NCI-H446 (cell line): ENCODE measurements around the gene BTBD8.

ENCODE experiments used
- DNase-seq, 2 experiments: peaks; one replicate each; lab custom pipeline; 2025; lab: John Stamatoyannopoulos, UW

Gene BTBD8

DNA sequence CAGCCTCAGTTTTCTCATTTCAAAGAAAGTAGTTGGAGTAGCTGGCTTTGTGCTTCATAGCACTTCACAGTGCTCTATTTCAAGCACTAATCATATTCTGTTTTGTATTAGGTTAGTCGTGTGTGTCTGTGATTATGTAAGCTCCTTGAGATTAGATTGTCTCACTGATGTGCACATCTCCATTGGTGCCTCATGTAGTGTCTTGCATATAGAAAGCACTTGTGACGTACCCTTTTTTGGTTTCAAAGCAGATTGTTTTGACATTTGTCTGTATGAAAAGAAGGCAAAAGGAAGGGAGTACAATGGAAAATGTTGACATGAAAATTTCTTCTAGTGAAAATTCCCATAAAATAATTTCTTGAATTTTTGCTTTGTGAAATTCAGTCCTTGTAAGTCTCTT, 13.9 kb downstream of the BTBD8 start:
- DNase-seq: no peak

DNA sequence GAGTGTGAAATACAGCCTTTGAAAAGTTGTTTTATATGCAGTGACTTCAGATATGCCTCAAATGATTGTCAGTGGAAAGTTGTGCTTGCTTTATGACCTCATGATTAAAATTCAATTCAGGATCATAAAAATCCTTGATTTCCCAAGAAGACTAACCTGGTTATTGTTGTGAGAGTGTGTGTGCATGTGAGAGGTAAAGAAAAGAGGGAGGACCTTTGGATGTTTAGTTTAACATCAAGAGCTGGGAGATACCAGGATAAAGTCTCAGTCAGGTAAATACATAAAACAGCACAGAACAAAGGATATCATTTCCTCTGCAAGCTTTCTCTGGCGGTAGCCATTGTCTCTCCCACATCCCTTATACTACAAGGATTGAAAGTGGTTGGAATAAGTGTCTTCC, 14.4 kb downstream of the BTBD8 start:
- DNase-seq: no peak

DNA sequence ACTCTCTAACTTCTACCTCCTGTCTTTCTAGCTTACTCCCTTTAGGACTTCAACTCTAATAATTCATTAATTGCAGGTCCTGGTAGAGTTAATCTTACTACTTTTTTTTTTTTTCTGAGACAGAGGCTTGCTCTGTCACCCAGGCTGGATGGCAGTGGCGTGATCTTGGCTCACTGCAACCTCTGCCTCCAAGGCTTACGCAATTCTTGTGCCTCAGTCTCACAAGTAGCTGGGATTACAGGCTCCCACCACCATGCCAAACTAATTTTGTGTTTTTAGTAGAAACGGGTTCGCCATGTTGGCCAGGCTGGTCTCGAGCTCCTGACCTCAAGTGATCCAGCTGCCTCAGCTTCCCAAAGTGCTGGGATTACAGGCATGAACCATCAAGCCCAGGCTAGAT, 15.7 kb downstream of the BTBD8 start:
- no peak for DNase-seq

DNA sequence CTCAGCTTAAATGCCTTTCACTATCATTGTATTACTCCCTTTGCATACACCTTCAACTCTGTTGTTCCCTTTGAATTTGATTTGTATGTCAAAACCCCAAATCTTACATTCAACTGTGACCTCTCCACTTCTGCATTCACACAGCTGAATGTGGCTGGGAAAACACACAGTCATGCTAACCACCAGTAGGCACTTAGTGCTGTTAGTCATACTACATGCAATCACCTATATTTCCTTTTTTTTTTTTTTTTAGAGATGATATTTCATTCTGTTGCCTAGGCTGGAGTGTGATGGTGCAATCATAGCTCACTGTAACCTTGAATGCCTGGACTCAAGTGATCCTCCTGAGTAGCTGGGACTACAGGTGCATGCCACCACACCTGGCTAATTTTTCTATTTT, 16.2 kb downstream of the BTBD8 start:
- no peak for DNase-seq

DNA sequence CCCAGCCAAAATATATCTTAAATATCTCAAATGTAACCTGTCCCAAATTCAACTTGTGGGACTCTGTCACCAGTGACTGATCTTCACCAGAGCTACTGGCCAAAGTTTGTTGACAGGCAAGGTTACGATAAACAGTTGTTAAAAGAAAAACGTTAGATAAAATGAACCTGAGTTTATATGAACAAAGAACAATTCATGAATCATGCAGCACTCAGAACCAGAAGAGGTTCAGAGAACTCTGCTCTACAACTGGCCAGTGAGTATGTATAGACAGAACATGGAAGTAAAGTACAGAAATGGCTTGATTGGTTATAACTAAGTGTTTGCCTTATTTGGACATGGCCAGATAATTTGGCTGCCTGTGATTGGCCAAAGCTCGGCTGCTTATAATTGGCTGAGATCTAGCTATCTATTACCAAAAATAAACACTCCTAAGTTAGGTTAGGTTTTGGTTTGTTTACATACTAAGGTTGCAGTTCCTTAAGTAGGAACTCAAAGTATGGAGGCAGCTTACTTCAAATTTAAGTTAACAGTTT, 25.5 kb downstream of the BTBD8 start:
- DNase-seq: no peak

DNA sequence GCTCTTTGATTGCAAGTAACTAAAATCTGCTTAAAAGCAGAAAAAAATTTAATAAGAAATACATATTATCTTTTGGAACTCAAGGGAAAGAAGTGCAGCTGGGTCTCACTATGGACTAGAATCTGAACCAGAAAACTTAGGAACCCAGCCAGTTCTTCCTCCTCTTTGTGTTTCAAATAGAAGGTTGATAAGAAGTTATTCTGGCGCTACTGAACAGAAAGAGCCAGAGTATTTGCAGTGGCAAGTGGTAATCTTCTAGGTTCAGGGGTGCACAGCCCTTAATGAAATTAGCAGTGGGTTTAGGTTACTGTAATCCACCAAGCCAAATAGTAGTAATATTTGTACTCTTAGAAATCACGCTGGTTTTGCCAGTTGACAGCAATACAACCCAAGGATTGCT, 28.5 kb downstream of the BTBD8 start:
- DNase-seq: no peak

DNA sequence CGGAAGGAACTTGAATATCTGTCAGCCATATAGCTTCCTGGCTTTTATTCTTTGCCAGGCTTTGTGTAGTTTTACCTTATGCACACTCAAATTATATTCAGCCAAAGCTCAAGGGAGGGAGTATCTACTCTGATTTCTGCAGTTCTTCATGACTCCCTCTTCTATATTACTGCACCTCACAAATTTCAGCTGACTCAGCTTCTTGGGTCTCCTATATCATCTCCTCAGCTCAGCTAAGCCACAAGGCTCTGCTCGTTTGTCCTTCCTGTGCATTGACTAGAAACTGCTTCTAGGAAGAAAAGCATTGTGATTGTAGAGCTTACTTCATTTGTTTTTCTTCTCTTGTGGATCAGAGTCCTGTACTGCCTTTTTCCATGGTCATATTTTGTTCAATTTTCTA, 37.4 kb downstream of the BTBD8 start:
- DNase-seq: no peak

DNA sequence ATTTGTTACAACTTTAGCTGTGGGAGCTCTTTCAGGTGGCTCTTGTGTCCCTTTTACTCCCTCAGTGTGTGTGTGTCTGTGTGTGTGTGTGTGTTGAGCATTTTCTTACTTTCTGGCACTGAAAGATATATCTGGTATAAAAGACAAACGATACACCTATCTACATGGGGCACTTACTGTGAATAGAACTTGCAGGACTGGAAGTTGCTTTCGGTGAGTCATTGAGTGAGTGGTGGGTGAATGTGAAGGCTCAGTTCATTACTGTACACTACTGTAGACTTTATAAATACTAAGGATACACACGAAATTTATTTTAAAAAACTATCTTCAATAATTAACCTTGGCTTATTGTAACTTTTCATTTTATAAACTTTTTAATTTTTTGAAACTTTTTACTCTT, 38.7 kb downstream of the BTBD8 start:
- DNase-seq: no peak

DNA sequence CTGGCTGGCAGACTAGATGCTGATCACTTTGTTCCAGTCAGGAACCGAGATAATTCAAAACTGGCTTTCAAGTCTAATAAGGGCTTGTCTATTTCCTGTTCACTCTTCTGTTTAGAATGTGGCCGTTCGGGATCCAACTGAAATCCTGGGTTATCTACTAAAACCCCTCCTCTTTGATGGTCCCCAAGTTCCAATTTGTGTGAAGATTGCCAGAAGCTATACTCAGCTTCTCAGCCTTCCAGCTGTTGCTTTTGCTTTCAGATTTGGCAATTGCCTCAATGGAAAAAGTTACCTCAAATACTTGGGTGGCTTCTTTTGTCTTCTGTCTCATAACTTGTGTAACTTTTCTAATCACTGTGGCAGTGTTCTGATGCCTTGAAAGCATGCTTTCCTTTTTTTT, 43.7 kb downstream of the BTBD8 start:
- no peak for DNase-seq

DNA sequence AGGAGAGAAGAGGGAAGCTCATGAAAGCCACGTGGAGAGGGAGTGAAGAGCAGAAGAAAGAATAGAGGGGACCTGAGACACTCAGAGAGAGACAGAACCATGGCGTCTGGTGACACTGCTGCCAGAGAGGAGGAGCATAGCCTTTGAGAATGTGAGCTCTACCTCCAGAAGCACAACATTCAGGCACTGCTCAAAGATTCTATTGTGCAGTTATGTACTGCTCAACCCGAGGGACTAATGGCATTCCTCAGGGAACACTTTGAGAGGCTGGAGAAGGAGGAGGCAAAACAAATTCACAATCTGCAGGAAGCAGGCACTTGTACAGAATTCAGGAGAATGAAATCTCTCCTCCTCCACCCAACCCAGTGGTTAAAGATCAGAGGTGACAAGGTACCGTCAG, 45.1 kb downstream of the BTBD8 start:
- DNase-seq: no peak

DNA sequence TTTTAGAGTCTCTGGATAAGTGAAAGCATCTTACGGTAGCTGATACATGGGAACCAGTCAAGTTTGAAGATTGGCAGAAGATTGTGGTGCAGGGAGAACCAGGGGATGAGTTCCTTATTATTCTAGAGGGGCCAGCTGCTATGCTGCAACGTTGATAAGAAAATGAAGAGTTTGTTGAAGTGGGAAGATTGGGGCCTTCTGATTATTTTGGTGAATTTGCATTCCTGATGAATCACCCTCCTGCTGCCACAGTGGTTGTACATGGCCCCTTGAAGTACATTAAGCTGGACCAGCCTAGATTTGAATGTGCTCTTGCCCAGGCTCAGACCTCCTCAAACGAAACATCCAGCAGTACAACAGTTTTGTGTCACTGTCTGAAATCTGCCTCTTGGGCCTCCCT, 45.9 kb downstream of the BTBD8 start:
- DNase-seq: no peak

DNA sequence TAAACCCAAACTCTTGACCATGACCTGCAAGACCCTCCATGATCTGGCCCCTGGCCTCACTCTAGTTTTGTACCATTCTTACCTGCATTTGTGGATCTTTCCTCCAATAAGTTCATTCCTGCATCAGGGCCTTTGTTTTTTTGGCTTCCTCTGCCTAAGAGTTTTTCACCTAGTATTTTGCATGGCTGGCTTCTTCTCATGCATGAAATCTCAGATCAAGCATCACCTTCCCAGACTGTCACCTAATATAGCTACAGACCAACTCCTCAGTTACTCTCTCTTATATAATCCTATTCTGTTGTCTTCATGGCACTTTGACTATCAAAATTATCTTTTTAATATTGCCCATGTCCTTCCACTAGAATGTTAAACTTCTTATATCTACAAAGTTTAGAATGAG, 54.2 kb downstream of the BTBD8 start:
- DNase-seq: no peak

DNA sequence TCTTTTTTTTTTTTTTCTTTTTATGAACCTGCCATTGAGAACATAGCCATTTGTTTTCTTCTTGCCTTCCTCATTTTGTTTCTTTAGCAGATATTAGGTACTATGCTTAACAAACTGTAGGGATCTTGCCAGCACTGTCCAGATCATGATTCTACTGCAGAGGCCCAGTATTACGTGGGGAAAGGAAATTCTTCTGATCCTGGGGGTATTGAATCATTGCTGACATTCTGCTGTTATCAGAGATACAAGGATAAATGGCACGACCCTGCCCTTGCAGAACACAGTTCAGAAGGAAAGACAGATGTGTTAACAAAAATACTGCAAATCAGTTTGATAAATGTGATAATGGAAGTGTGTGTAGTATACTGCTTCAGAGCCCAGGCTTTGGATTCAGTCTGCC, 56.2 kb downstream of the BTBD8 start:
- no peak for DNase-seq

DNA sequence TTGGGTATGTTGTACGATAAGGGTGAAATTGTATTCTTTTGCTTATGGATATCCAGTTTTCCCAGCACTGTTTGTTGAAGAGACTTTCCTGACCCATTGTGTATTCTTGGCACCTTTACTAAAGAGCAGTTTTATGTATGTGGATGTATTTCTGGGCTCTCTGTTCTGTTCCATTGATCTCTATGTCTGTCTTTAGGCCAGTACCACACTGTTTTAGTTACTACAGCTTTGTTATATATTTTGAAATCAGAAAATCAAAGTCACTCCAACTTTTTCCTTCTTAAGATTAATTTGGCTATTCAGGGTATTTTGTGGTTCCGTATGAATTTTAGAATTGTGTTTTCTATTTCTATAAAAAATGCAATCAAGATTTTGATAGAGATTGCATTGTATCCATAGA, 74.8 kb downstream of the BTBD8 start:
- no peak for DNase-seq

DNA sequence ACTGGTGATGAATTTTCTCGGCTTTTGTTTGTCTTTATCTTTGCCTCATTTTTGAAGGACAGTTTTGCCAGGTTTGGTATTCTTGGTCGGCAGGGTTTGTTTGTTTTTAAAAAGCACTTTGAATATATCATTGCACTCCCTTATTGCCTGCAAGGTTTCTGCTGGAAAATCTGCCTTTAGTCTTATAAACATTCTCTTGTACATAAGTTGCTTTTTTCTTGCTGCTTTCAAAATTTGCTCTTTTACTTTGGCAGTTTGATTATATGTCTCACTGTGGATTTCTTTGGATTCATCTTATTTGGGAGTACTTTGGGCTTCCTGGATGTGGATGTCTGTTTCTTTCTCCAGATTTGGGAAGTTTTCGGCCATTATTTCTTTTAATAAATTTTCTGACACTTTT, 79.4 kb downstream of the BTBD8 start:
- DNase-seq: no peak

DNA sequence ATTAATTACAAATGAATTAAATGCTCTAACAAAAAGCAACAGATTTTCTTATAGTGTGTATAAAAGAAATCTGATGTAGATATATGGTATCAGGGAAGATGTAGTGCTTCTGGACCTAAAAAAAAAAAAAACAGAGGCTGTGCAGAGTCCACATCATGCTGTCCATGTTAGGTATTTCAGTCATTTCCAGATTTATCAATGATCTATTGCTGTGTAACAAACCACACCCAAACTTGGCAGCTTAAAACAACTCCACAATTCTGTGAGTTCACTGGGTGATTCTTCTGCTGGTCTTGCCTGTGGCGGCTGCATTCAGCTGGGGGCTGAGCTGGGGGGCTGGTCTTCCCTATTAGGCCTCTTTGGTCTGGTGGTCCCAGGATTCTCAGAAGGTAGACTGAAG, 85.2 kb downstream of the BTBD8 start:
- DNase-seq: no peak

DNA sequence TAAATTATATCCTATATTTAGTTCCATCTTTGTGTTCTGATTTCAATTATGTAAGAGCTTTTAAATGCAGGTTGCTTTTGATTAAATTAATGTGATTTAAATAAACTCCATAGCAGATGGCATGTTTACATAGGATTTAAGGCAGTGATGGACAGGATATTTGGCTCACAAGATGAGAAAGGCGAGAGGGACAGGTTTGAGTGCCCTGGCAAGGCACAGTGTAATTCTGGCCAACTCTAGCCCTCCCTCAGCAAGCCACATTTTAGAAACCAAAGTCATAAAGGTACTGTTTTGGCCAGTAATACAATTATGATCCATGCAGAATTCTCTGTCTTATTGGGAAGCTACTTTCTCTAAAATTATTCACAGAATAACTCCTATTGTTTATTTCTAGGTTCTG, 87.0 kb downstream of the BTBD8 start:
- DNase-seq: peak; percentile 13 to 18

DNA sequence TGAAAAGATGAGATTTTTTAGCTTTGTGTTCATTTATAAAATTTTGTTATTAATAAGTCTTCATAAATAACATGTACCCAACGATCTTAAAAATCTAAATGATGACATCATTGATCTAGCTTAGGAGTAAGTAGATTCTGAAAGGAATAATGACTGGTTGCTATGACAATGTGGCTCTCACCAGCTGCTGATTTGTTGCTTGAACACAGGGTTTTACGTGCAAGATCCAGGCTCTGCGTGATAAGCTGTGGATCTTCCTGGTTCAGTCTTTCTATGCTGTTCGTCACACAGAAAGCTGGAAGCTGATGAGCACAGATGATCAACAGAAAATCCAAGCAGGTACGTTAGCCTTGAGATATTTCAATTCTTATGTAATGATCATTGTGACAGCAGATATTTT, 88.5 kb downstream of the BTBD8 start:
- peak; percentile 50 to 70 for DNase-seq

DNA sequence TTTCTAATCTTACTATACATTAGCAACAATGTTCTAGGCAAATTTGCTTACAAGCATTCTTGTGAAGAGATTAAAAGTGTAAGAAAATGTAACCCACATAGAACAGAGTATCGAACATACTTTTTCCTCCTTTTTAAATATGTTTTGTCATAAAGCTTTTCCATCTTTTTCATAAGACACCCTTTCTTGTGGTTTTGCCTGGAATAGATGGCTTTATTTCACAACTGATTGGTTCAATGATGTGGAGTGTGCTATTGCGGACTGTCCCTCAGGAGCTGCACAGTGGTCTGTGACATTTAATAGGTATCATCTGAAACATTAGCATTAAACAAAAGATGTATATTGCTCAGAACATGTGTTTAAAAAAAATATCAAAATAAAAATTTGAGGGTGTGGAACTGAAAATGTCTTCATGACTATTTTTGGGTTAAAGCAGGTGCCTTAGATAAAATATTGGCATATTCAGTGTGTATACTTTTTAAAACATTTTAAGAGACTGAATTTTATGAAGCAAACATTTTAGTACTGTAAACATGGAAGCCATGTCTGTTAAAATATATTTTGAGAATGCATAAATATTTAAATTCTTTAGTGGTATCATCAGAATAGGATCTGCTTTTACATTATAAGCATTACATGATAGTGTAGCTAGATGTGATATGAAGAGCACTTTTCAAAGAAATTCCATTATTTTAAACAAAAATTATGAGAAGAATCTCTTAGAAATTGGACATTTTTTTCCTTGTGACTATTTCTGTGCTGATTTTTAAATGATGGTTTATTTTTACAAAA, 89.3 kb downstream of the BTBD8 start:
- DNase-seq: no peak

DNA sequence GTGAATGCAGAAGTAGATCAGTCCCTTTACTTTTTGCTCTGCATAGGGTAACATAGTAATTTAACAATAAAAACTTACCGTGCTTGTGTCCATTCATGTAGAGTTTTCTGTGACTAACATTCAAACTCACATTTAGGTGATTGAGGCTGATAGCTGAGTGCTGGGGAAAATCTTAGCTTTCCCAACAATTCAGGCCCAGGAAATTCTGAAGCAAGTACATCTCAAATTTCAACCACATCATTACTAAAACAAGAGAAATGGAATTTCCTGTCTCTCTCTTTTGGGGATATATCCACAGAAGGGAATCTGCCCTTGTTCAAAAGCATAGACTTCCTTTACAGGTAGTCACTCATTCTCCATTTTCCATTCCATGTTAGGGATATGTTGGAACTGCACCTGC, 104.5 kb downstream of the BTBD8 start:
- no peak for DNase-seq

DNA sequence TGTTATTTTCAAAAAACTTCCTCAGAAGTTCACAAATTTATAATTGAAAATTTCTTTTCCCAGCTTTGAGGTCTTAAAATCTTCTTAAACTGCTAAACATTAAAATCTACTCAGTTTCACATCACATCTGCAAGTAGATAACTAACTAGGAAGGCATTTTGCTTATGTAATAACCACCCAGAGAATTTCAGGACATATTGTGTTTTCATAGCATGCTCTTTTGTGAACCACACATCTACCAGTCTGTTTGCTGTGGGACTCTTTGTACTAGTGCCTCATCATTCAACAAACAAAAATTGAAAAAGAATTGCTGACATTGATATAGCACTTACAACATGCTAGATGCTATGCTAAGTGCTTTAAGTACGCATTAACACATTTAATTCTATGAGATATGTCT, 105.9 kb downstream of the BTBD8 start:
- no peak for DNase-seq

DNA sequence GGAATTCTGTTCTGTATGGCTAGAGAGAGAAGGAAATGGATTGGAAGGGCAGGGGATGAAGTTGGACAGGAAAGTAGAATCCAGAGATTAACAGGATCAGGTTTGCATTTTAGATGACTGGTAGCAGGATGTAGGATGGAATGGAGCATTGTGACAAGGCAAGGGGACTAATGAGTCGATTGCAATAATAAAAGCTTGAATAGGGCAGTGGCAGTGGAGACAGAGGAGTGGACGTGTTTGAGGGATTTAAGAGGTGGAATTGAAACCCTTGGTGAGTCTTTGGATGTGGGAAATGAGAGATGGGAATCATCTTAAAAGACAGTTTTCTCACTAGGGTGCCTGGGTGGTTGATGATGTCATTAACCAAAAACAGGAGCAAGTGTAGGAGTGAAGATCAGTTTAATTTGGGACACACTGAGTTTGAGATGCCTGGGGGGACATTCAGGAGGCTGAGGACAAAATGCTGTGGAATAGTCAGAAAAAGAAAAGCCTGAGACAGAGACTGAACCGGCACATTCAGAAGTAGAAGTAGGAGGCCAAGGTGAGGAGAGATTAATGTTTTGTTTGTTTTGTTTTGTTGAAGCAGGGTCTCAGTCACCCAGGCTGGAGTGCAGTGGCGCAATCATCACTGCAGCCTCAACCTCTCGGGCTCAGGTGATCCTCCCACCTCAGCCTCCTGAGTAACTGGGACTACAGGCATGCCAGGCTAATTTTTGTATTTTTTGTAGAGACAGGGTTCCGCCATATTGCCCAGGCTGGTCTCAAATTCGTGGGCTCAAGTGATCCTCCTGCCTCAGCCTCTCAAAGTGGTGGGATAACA, 108.5 kb downstream of the BTBD8 start:
- DNase-seq: no peak

DNA sequence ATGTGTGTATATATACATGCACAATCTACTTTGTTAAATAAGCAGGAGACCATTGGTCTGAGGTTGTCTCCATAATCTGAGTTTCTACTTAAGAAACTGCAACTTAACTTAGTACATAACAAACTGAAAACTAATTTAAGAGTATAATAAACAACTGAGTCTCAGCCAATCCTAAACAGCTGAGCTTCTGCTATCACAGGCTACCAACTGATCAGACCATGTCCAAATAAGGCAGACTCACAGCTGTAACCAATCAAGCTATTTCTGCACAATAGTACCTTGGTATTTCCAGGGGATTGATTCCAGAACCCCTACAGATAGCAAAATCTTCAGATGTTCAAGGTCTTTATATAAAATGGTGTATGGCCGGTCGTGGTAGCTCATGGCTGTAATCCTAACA, 111.6 kb downstream of the BTBD8 start:
- no peak for DNase-seq
